Liver (tissue), 9 donors: ENCODE results near the gene ZNF534. TPM values are rescaled to one million over a fixed set of nuclear protein-coding genes. Genes with fewer than 3 reads are reported as not detected.

Experiments
- DNase-seq: peaks from one replicate; pipeline ENCODE4 v3.0.0-alpha.2; 2017; ENCODE audit warnings: low spot score
- H3K27ac ChIP-seq, 2 donors: one replicate each; pipeline ENCODE4 v1.7.0; 2013; ENCODE audit warnings: inconsistent platforms in 2 of 2, low read length in 2 of 2, control low read depth in 1 of 2, low read depth in 1 of 2, mild to moderate bottlenecking in 1 of 2
- H3K27me3 ChIP-seq, 4 donors: one replicate each; pipeline versions ENCODE4 v1.6.1 to v1.7.0; 2013; ENCODE audit warnings: low read length in 3 of 4, inconsistent platforms in 1 of 4, mild to moderate bottlenecking in 1 of 4, moderate library complexity in 1 of 4; ENCODE audit not compliant: control insufficient read depth in 4 of 4, insufficient read depth in 4 of 4
- H3K36me3 ChIP-seq, 4 donors: one replicate each; pipeline versions ENCODE4 v1.6.1 to v1.7.0; 2013; ENCODE audit warnings: low read length in 3 of 4, mild to moderate bottlenecking in 3 of 4, low read depth in 1 of 4, moderate library complexity in 1 of 4; ENCODE audit not compliant: control insufficient read depth in 4 of 4, insufficient read depth in 3 of 4
- H3K4me1 ChIP-seq, 4 donors: one replicate each; pipeline versions ENCODE4 v1.6.1 to v1.7.0; 2013; ENCODE audit warnings: low read length in 3 of 4, mild to moderate bottlenecking in 3 of 4, moderate library complexity in 1 of 4; ENCODE audit not compliant: control insufficient read depth in 4 of 4, insufficient read depth in 4 of 4
- H3K4me3 ChIP-seq, 3 donors: one replicate each; pipeline versions ENCODE4 v1.6.1 to v1.7.0; 2013; ENCODE audit warnings: low read length in 3 of 3, control low read depth in 1 of 3, low read depth in 1 of 3, mild to moderate bottlenecking in 1 of 3
- H3K9ac ChIP-seq, 2 donors: one replicate each; pipeline ENCODE4 v1.7.0; 2013; ENCODE audit warnings: low read length in 2 of 2, mild to moderate bottlenecking in 2 of 2, moderate library complexity in 2 of 2, control low read depth in 1 of 2, low read depth in 1 of 2
- H3K9me3 ChIP-seq, 4 donors: one replicate each; pipeline versions ENCODE4 v1.6.1 to v1.7.0; 2013; ENCODE audit warnings: low read length in 3 of 4; ENCODE audit not compliant: control insufficient read depth in 4 of 4
- CTCF ChIP-seq: fragments of 150-350 bp; IDR thresholded peaks from 2 replicates; pipeline ENCODE4 v1.5.1; 2017; ENCODE audit warnings: improper control_type of control experiment, low read depth, low read length; ENCODE audit not compliant: missing input control
- EGR1 ChIP-seq, 2 donors: IDR thresholded peaks; 2 replicates each; pipeline ENCODE4 v1.6.1; 2016 to 2018; ENCODE audit warnings: antibody characterized with exemption in 2 of 2, low read depth in 2 of 2
- FOXA1 ChIP-seq: IDR thresholded peaks from 2 replicates; pipeline ENCODE4 v1.6.1; 2016; ENCODE audit warnings: antibody characterized with exemption
- FOXA2 ChIP-seq: IDR thresholded peaks from 2 replicates; pipeline ENCODE4 v1.6.1; 2016; ENCODE audit warnings: antibody characterized with exemption
- GABPA ChIP-seq, 2 donors: IDR thresholded peaks in 1 of 2; conservative IDR thresholded peaks in 1 of 2; 2 replicates each; pipeline ENCODE4 v1.6.1; 2016; ENCODE audit warnings: antibody characterized with exemption in 2 of 2, mild to moderate bottlenecking in 1 of 2, moderate library complexity in 1 of 2
- HNF4A ChIP-seq, 2 donors: conservative IDR thresholded peaks; 2 replicates each; pipeline ENCODE4 v1.6.1; 2016; ENCODE audit warnings: antibody characterized with exemption in 2 of 2, mild to moderate bottlenecking in 2 of 2
- HNF4G ChIP-seq: IDR thresholded peaks from 2 replicates; pipeline ENCODE4 v1.6.1; 2016; ENCODE audit warnings: antibody characterized with exemption
- JUND ChIP-seq, 2 donors: IDR thresholded peaks; 2 replicates each; pipeline ENCODE4 v1.6.1; 2016; ENCODE audit warnings: antibody characterized with exemption in 2 of 2
- MAX ChIP-seq: IDR thresholded peaks from 2 replicates; pipeline ENCODE4 v1.6.1; 2016; ENCODE audit warnings: antibody characterized with exemption
- NR2F2 ChIP-seq: IDR thresholded peaks from 2 replicates; pipeline ENCODE4 v1.6.1; 2016; ENCODE audit warnings: antibody characterized with exemption
- RAD21 ChIP-seq, 2 donors: IDR thresholded peaks; 2 replicates each; pipeline ENCODE4 v1.6.1; 2016; ENCODE audit warnings: antibody characterized with exemption in 2 of 2, mild to moderate bottlenecking in 2 of 2
- REST ChIP-seq: IDR thresholded peaks from 2 replicates; pipeline ENCODE4 v1.6.1; 2016; ENCODE audit warnings: antibody characterized with exemption, mild to moderate bottlenecking
- RXRA ChIP-seq, 2 donors: IDR thresholded peaks; 2 replicates each; pipeline ENCODE4 v1.6.1; 2017 to 2018; ENCODE audit warnings: antibody characterized with exemption in 2 of 2, mild to moderate bottlenecking in 1 of 2
- SP1 ChIP-seq: IDR thresholded peaks from 2 replicates; pipeline ENCODE4 v1.6.1; 2018; ENCODE audit warnings: antibody characterized with exemption, mild to moderate bottlenecking
- YY1 ChIP-seq: IDR thresholded peaks from 2 replicates; pipeline ENCODE4 v1.6.1; 2016; ENCODE audit warnings: antibody characterized with exemption, mild to moderate bottlenecking
- WGBS: extraction: QIAGEN DNeasy Blood & Tissue Kit; methylation state at CpG from one replicate; pipeline ENCODE4 v1.1.7; 2013; 5-methylcytosine and 5-hydroxymethylcytosine counted together
- polyA plus RNA-seq, 2 donors: library from polyadenylated mRNA; stranded (reverse) in 1 of 2; unstranded in 1 of 2; fragments of 200-250 nt in 1 of 2; fragments of >200 nt in 1 of 2; fragmentation: Nextera tagmentation in 1 of 2; extraction: Ambion mirVana in 1 of 2; gene quantifications; one replicate each; pipeline versions ENCODE4 v1.2.1 to v1.2.3, GENCODE V29; 2013 to 2015
- total RNA-seq, 2 donors: library from RNA; depleted of rRNA; stranded (reverse); fragments of >200 nt; gene quantifications; one replicate each; pipeline ENCODE4 v1.2.3, GENCODE V29; 2014
- TF ChIP-seq, protein P1 (sequence below): IDR thresholded peaks from 2 replicates; pipeline ENCODE4 v1.6.1; 2016; ENCODE audit warnings: antibody characterized with exemption
- donor health status: healthy.
- donor health status: healthy.
- donor health status: healthy.
- donor health status: healthy.
- donor health status: healthy.

Gene ZNF534
- total and polyA plus RNA-seq, 4 donors: not detected

DNA sequence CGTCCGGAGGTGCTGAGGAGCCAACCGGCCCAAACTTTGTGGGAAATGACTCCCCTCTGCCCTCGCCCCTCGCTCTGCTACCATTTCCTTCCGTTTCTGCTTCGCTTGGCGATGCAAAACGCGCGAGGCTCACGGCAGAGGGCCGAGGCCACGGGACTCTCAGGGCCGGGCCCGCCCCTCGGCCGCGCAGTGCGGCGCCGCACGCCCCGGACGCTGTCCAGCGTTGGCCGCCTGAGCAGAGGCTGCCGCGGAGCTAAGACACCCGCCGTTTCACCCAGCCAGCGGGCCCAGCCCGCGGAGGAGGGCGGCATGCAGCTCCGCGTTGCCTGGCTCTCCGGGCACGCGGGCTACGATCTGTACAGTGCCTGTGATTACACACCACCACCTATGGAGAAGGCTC lies 22.3 kb downstream of the ZNF534 start (continued):
- no peak for TF ChIP-seq HNF4G
- no peak for TF ChIP-seq FOXA2
- TF ChIP-seq RXRA (IDR thresholded peaks at IDR 0.05): no peak

GRCh38 chr19:52453324-52454094 lies 24.6 kb downstream of the ZNF534 start, which contains the start of gene ZNF578:
Gene ZNF578 (plus strand): TSS chr19:52453553. CDS start chr19:52501846, 48,293 bp downstream.
- H3K4me1 ChIP-seq: peaks cover 0 to 3% (median 0%) of the 10 kb centered on the region in 4 donors
- H3K36me3 ChIP-seq: peaks cover 0 to 11% (median 3%) of the 10 kb centered on the region in 4 donors
- no peak within 1 kb of the TSS for H3K9ac ChIP-seq
- peak; percentile 58 for DNase-seq
- H3K27ac ChIP-seq: no peak within 1 kb of the TSS
- H3K4me3 ChIP-seq: peak within 1 kb of the TSS; percentile 45 to 63 (median 61)
- H3K27me3 ChIP-seq: peaks cover 0 to 6% (median 1%) of the 10 kb centered on the region in 4 donors
- H3K9me3 ChIP-seq: peaks cover 24 to 59% (median 50%) of the 10 kb centered on the region in 4 donors
- whole genome bisulfite sequencing: 7% methylated on average over 48 of the region's 48 CpGs
- TF ChIP-seq REST (no peak), GABPA (IDR thresholded peaks at IDR 0.05 in 1 of 2, conservative IDR thresholded peaks at IDR 0.05 in 1 of 2) (peak; percentile 61 to 86), RAD21 (IDR thresholded peaks at IDR 0.05) (no peak), HNF4A (conservative IDR thresholded peaks at IDR 0.05) (no peak), SP1 (no peak)
- TF ChIP-seq, protein P1, sequence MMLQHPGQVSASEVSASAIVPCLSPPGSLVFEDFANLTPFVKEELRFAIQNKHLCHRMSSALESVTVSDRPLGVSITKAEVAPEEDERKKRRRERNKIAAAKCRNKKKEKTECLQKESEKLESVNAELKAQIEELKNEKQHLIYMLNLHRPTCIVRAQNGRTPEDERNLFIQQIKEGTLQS: no peak

DNA sequence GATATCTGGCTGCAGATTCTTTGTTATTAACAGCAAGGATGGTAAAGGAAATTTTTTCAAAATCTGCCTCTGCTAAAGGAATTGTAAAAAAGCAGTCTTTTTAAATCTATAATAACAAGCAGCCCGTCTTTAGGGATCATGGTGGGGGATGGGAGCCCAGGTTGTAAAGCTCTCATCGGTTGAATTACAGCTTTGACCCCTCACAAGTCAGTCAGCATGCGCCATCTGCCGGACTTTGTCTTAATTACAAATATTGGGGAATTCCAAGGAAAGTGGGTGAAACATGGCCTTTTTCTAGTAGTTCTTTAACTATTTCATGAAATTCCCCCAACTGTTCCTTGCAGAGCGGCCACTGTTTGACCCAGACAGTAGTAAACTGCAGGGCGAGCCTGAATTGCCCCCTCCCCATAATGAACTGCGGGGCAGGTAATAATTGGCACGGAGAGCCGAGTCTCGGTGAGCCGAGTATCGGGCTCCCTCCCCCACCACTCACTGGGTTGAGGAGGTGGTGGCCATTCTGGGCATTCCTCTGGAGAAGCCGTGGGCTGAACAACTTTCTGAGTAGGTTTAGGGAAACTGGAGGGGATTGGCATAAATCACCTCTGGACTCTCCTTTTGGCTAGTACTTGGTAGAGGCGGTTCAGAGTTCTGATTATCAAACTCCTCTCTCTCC lies 36.0 kb downstream of the ZNF534 start:
- no peak overlapping the region for H3K27ac ChIP-seq
- H3K36me3 ChIP-seq: peaks cover 0 to 2% (median 0%) of the 10 kb centered on the region in 4 donors
- no peaks in the 10 kb centered on the region for H3K27me3 ChIP-seq
- TF ChIP-seq MAX (no peak), NR2F2 (no peak), JUND (IDR thresholded peaks at IDR 0.05) (no peak), RXRA (IDR thresholded peaks at IDR 0.05) (no peak), GABPA (IDR thresholded peaks at IDR 0.05 in 1 of 2, conservative IDR thresholded peaks at IDR 0.05 in 1 of 2) (no peak), EGR1 (IDR thresholded peaks at IDR 0.05; ENCODE audit: low read depth in 2 of 2) (no peak), FOXA1 (no peak), CTCF (no peak), FOXA2 (no peak), RAD21 (IDR thresholded peaks at IDR 0.05) (no peak), HNF4G (no peak), YY1 (no peak), SP1 (no peak)
- TF ChIP-seq, protein P1: no peak
- no peak overlapping the region for H3K9ac ChIP-seq
- DNase-seq: no peak
- H3K9me3 ChIP-seq: peaks cover 24 to 79% (median 54%) of the 10 kb centered on the region in 4 donors
- WGBS: 86% methylated on average over 14 of the region's 14 CpGs
- no peaks in the 10 kb centered on the region for H3K4me1 ChIP-seq
- peak overlapping the region in 1 of 3 donors; percentile 20 for H3K4me3 ChIP-seq
